Osteoblast (primary cell): Measurements from ENCODE around the gene DLG2. TPM values are rescaled to one million over a fixed set of nuclear protein-coding genes. Genes with fewer than 3 reads are reported as not detected.

Source experiments
- DNase-seq: peaks from one replicate; pipeline ENCODE4 v3.0.0; 2011; ENCODE audit warnings: low spot score, mixed read lengths; ENCODE audit not compliant: insufficient read length; ENCODE audit errors: missing footprints
- H2AFZ ChIP-seq: 2 replicates; pipeline ENCODE4 v1.6.0; 2011; ENCODE audit warnings: mild to moderate bottlenecking, low read length
- H3K27ac ChIP-seq: 2 replicates; pipeline ENCODE4 v1.5.1; 2011; ENCODE audit warnings: mild to moderate bottlenecking, low read depth, low read length, moderate library complexity
- H3K27me3 ChIP-seq: 2 replicates; pipeline ENCODE4 v1.6.0; 2012; ENCODE audit warnings: mild to moderate bottlenecking, control low read depth, inconsistent platforms, low read length, moderate library complexity; ENCODE audit not compliant: insufficient read depth
- H3K36me3 ChIP-seq: 2 replicates; pipeline ENCODE4 v1.5.1; 2011; ENCODE audit warnings: mild to moderate bottlenecking, low read length, control low read depth, moderate library complexity; ENCODE audit not compliant: insufficient read depth
- H3K4me1 ChIP-seq: 2 replicates; pipeline ENCODE4 v1.5.1; 2011; ENCODE audit warnings: mild to moderate bottlenecking, low read length, control low read depth, moderate library complexity; ENCODE audit not compliant: insufficient read depth
- H3K4me2 ChIP-seq: 2 replicates; pipeline ENCODE4 v1.6.0; 2011; ENCODE audit warnings: mild to moderate bottlenecking, low read length; ENCODE audit not compliant: insufficient read depth
- H3K4me3 ChIP-seq: fragments of 200-600 bp; sonication (generic); 3 replicates; pipeline ENCODE4 v1.5.1; 2012; ENCODE audit warnings: mild to moderate bottlenecking, low read length, inconsistent platforms; ENCODE audit not compliant: insufficient read depth
- H3K79me2 ChIP-seq: 2 replicates; pipeline ENCODE4 v1.6.0; 2012; ENCODE audit warnings: mild to moderate bottlenecking, low read length, control low read depth, inconsistent platforms; ENCODE audit not compliant: insufficient read depth
- H3K9me3 ChIP-seq: 2 replicates; pipeline ENCODE4 v1.5.1; 2011; ENCODE audit warnings: low read depth, low read length, control low read depth
- H4K20me1 ChIP-seq: 2 replicates; pipeline ENCODE4 v1.6.0; 2012; ENCODE audit warnings: mild to moderate bottlenecking, low read length, control low read depth; ENCODE audit not compliant: insufficient read depth
- CTCF ChIP-seq: IDR thresholded peaks from 2 replicates; pipeline ENCODE4 v1.5.1; 2011; ENCODE audit warnings: mild to moderate bottlenecking, low read depth, low read length, moderate library complexity; ENCODE audit errors: extremely low read depth
- total RNA-seq: library from RNA; depleted of rRNA; stranded (reverse); fragments of >200 nt; gene quantifications from 2 replicates; pipeline ENCODE4 v1.2.3, GENCODE V29; 2012

Gene DLG2
- total RNA-seq, 1 donor = 3.3 TPM

GRCh38 chr11:84358034-84358433 is 1269.1 kb downstream of the DLG2 start:
- no peaks in the 10 kb centered on the region for H4K20me1 ChIP-seq
- DNase-seq = no peak
- H3K4me1 ChIP-seq = no peaks in the 10 kb centered on the region
- no peaks in the 10 kb centered on the region for H3K9me3 ChIP-seq
- no peak for TF ChIP-seq CTCF
- no peaks in the 10 kb centered on the region for H3K36me3 ChIP-seq
- H3K4me3 ChIP-seq = no peak overlapping the region
- H3K27me3 ChIP-seq = no peaks in the 10 kb centered on the region
- no peak overlapping the region for H2AFZ ChIP-seq
- H3K4me2 ChIP-seq = no peak overlapping the region
- H3K27ac ChIP-seq = no peak overlapping the region
- no peaks in the 10 kb centered on the region for H3K79me2 ChIP-seq

- H2AFZ ChIP-seq = no peak overlapping the region
- no peaks in the 10 kb centered on the region for H3K27me3 ChIP-seq
- H4K20me1 ChIP-seq = no peaks in the 10 kb centered on the region
- no peaks in the 10 kb centered on the region for H3K4me1 ChIP-seq
- no peak for DNase-seq
- no peaks in the 10 kb centered on the region for H3K9me3 ChIP-seq
- H3K4me3 ChIP-seq = no peak overlapping the region
- H3K4me2 ChIP-seq = no peak overlapping the region
- H3K79me2 ChIP-seq = no peaks in the 10 kb centered on the region
- H3K27ac ChIP-seq = no peak overlapping the region
- TF ChIP-seq CTCF = no peak
- H3K36me3 ChIP-seq = no peaks in the 10 kb centered on the region
These were observed 1271.2 kb downstream of the DLG2 start for GRCh38 chr11:84355911-84356310.

GRCh38 chr11:84345597-84345996 is 1281.5 kb downstream of the DLG2 start:
- H3K9me3 ChIP-seq = no peaks in the 10 kb centered on the region
- DNase-seq = no peak
- H2AFZ ChIP-seq = no peak overlapping the region
- H3K27me3 ChIP-seq = no peaks in the 10 kb centered on the region
- H3K4me1 ChIP-seq = no peaks in the 10 kb centered on the region
- no peaks in the 10 kb centered on the region for H3K79me2 ChIP-seq
- no peak overlapping the region for H3K4me2 ChIP-seq
- H4K20me1 ChIP-seq = no peaks in the 10 kb centered on the region
- no peak overlapping the region for H3K4me3 ChIP-seq
- no peaks in the 10 kb centered on the region for H3K36me3 ChIP-seq
- TF ChIP-seq CTCF = no peak
- H3K27ac ChIP-seq = no peak overlapping the region

- H3K4me2 ChIP-seq = no peak overlapping the region
- TF ChIP-seq CTCF = no peak
These were observed 1282.1 kb downstream of the DLG2 start for GRCh38 chr11:84345027-84345426.

More at GRCh38 chr11:84345027-84345426, 1282.1 kb downstream of the DLG2 start:
- H3K4me3 ChIP-seq = no peak overlapping the region
- DNase-seq = no peak
- no peak overlapping the region for H3K27ac ChIP-seq
- H3K36me3 ChIP-seq = no peaks in the 10 kb centered on the region
- no peaks in the 10 kb centered on the region for H3K4me1 ChIP-seq
- H3K9me3 ChIP-seq = no peaks in the 10 kb centered on the region
- H3K79me2 ChIP-seq = no peaks in the 10 kb centered on the region
- H3K27me3 ChIP-seq = no peaks in the 10 kb centered on the region
- H2AFZ ChIP-seq = no peak overlapping the region
- H4K20me1 ChIP-seq = no peaks in the 10 kb centered on the region
